IPS-18a (cell line): ENCODE measurements around the gene NTM.

Experiments used
- H3K27ac ChIP-seq: one replicate; pipeline ENCODE4 v1.5.1; 2013; ENCODE audit warnings: low read length
- H3K27me3 ChIP-seq: one replicate; pipeline ENCODE4 v1.6.1; 2013; ENCODE audit warnings: mild to moderate bottlenecking, low read length; ENCODE audit not compliant: control insufficient read depth, insufficient read depth
- H3K36me3 ChIP-seq: one replicate; pipeline ENCODE4 v1.6.1; 2013; ENCODE audit warnings: low read depth, low read length; ENCODE audit not compliant: control insufficient read depth
- H3K4me1 ChIP-seq: one replicate; pipeline ENCODE4 v1.6.1; 2013; ENCODE audit warnings: low read depth, low read length; ENCODE audit not compliant: control insufficient read depth
- H3K4me3 ChIP-seq: one replicate; pipeline ENCODE4 v1.5.1; 2013; ENCODE audit warnings: low read length
- H3K9ac ChIP-seq: one replicate; pipeline ENCODE4 v1.6.1; 2013; ENCODE audit warnings: mild to moderate bottlenecking, low read length, moderate library complexity
- H3K9me3 ChIP-seq: one replicate; pipeline ENCODE4 v1.6.1; 2013; ENCODE audit warnings: low read depth, low read length; ENCODE audit not compliant: control insufficient read depth

NTM gene

DNA sequence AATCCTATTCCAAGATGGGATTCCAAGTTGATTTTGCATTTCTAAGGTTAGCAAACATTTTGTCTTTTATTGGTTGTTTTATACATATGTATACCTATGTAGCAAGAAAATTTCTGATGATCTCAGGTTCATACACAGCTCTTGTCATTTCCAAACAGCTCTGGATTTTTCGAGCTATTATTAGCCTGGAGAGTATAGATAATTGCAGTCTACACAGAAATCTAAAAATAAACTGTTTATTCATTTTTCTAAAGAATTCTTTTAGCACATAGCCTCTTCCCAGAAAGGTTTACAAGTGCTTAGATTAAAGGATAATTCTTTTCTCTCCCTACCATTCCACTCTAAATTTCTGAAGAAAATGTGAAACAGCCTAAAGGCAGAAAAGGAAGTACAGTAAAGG, 705.0 kb downstream of the NTM start:
- Histone ChIP-seq H3K36me3 (no peaks in the 10 kb centered on the region), H3K4me1 (peaks cover 14% of the 10 kb centered on the region), H3K9me3 (no peaks in the 10 kb centered on the region), H3K27me3 (no peaks in the 10 kb centered on the region), H3K27ac (no peak overlapping the region), H3K4me3 (no peak overlapping the region), H3K9ac (no peak overlapping the region)

DNA sequence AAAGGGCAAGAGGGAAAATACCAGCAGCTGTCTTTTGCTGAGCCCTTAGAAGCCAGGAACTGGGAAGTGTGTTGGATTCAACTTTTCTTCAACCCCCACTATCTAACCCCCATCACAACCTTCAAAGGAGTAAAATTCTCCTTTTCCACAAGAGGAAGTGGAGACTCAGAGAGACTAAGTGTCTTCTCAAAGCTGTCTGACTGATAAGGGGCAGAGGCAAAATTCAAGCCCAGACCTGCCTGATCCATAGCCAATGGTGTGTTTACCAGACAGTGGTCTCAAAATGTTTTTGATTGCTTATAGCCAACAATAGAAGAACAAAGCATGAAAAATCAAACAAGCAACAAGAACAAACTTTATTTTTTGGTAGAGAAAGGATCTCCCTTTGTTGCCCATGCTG, 707.0 kb downstream of the NTM start:
- no peak overlapping the region for H3K4me3 ChIP-seq
- no peaks in the 10 kb centered on the region for H3K36me3 ChIP-seq
- H3K9ac ChIP-seq: no peak overlapping the region
- no peak overlapping the region for H3K27ac ChIP-seq
- peaks cover 3% of the 10 kb centered on the region for H3K4me1 ChIP-seq
- no peaks in the 10 kb centered on the region for H3K27me3 ChIP-seq
- no peaks in the 10 kb centered on the region for H3K9me3 ChIP-seq

DNA sequence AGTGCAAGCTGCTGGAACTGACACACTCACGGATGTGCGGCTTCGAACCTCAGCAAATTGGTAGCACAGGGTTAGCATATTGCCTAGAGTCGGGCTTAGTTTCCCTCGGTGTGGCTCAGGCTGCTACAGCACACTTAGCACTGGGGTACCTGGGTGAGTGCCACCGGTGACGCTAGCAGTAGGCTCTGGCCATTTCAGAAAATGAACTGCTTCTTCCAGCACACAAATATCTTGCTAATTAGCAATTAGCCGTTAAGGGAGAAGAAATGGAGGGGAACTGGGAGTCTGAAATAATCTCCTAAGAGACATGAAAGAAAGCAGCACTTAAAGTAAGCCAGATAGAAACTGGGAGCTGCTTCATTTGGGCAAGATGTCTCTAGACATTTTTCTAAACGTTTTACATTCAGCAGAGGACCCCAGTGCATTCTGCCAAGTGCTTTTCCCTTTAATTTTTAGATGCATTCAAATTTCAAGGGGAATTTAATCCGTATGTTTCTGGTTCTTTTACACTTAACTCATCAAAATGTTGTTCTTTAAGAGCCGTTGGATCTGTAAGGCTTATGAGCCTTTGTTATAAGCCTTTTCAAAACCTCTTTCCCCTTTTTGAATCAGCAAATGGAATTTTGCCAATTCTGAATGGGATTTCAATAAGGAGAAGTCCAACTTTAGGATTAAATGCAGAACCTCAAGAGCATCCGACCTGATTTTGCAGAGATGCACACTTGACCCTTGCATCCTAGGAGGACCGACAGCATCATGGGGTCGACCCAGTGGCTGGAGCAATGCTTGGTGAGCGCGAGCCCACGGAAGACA, 708.1 kb downstream of the NTM start:
- no peaks in the 10 kb centered on the region for H3K27me3 ChIP-seq

DNA sequence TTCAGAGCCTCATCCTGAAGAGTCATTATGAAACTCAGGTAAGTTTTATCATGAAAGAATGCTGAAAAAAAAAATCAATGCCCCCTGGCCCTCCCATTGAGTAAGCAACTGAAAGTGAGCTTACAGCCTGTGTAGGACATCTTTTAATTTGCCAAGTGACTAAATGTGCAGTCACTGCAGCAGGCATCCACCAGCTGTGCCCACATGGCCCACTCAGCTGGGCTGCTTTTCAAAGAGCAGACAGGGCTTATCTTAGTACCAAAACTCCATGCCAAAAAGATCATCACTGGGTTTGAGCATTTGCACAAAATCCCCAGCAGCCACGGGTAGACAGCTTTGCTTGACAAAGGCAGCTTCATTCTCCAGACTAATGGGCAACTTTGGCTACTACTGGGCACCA, 709.7 kb downstream of the NTM start:
- H3K9me3 ChIP-seq: peaks cover 6% of the 10 kb centered on the region

More for the DNA sequence above, 708.1 kb downstream of the NTM start:
- no peaks in the 10 kb centered on the region for H3K9me3 ChIP-seq
- H3K27ac ChIP-seq: no peak overlapping the region
- no peak overlapping the region for H3K9ac ChIP-seq
- H3K4me1 ChIP-seq: no peaks in the 10 kb centered on the region
- H3K36me3 ChIP-seq: no peaks in the 10 kb centered on the region
- H3K4me3 ChIP-seq: no peak overlapping the region

DNA sequence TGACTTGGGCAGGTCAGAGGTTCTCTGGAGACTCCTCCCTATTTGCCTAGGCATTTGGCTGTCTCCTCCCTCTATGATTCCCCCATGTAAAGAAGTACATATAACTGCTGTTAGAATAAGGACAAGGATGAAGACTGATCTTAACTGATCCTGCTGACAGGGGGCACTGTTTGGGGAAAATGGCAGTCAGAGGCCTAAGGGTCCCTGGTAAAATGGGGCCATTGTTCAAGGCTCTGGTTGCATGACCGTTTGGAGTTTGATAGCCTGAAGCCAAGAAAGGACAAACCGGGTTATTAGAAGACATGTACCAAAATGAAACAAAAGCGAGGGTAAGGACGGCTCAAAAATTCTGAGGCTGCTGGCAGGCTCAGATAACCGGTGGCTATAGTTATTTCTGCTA, 712.2 kb downstream of the NTM start:
- H3K27ac ChIP-seq: no peak overlapping the region
- H3K36me3 ChIP-seq: no peaks in the 10 kb centered on the region
- no peaks in the 10 kb centered on the region for H3K27me3 ChIP-seq
- H3K4me3 ChIP-seq: no peak overlapping the region
- H3K4me1 ChIP-seq: no peaks in the 10 kb centered on the region
- peaks cover 25% of the 10 kb centered on the region for H3K9me3 ChIP-seq
- H3K9ac ChIP-seq: no peak overlapping the region

More for the DNA sequence above, 709.7 kb downstream of the NTM start:
- H3K36me3 ChIP-seq: no peaks in the 10 kb centered on the region
- no peaks in the 10 kb centered on the region for H3K27me3 ChIP-seq
- H3K9ac ChIP-seq: no peak overlapping the region
- no peak overlapping the region for H3K4me3 ChIP-seq
- no peaks in the 10 kb centered on the region for H3K4me1 ChIP-seq
- H3K27ac ChIP-seq: no peak overlapping the region

DNA sequence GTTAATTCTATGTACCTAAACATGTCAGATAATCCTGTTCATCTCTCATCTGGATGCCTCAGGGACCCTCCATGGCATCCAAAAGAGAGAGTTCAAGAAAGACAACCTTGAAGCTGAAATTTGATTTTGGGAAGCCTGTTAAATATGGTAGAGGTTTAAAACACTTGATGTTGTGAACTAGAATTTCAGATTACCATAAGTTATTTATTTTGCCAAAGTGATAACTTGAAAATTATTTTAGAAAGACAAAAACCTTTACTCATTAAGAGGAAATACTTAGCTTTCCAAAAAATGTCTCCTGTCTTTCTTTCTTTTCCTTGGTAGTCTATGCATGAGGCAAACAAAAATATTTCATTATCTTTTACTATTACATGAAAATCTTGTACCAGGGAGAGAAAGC, 714.0 kb downstream of the NTM start:
- Histone ChIP-seq H3K27me3 (no peaks in the 10 kb centered on the region), H3K9me3 (peaks cover 28% of the 10 kb centered on the region), H3K4me3 (no peak overlapping the region), H3K4me1 (no peaks in the 10 kb centered on the region), H3K9ac (no peak overlapping the region), H3K36me3 (no peaks in the 10 kb centered on the region), H3K27ac (no peak overlapping the region)

DNA sequence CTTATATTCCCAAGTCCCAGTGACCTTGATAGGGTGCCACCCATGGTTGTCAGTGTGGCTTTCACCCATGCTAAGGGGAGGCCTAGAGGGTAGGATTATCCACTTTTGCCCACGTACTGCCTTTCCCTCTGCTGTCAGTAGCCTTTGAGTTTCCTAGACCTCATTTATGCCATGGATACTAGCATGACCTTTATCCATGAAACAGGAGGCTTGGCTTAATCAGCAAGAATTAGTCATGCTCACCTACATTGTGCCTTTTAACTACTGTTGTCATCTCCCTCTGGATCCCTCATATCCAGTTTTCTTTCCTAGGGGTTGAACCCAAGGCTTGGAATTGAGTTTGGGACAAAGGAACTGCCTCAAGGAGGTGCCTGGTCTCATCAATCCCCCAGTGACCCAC, 716.7 kb downstream of the NTM start:
- Histone ChIP-seq H3K4me1 (no peaks in the 10 kb centered on the region), H3K36me3 (no peaks in the 10 kb centered on the region), H3K9me3 (peaks cover 28% of the 10 kb centered on the region), H3K27me3 (no peaks in the 10 kb centered on the region), H3K4me3 (no peak overlapping the region), H3K9ac (no peak overlapping the region), H3K27ac (no peak overlapping the region)

DNA sequence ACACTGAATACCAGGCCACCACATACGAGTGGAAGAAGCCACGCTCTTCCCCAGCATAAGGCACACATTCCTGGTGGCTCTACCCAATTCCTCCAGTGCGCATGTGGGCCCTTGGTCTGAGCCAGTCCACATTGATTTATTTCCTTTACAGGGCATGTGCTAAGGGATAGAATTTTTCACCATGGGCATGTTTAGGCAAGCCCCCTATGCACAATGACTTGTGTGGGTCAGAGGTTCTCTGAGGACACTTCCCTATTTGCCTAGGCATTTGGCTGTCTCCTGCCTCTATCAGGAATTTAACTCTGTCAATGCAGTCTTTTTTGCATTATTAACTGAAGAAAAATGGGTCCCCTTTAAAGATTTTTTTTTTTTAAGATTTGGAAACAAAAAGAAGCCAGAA, 718.1 kb downstream of the NTM start:
- Histone ChIP-seq H3K9ac (no peak overlapping the region), H3K27ac (no peak overlapping the region), H3K4me1 (no peaks in the 10 kb centered on the region), H3K4me3 (no peak overlapping the region), H3K9me3 (peaks cover 28% of the 10 kb centered on the region), H3K27me3 (no peaks in the 10 kb centered on the region), H3K36me3 (no peaks in the 10 kb centered on the region)

DNA sequence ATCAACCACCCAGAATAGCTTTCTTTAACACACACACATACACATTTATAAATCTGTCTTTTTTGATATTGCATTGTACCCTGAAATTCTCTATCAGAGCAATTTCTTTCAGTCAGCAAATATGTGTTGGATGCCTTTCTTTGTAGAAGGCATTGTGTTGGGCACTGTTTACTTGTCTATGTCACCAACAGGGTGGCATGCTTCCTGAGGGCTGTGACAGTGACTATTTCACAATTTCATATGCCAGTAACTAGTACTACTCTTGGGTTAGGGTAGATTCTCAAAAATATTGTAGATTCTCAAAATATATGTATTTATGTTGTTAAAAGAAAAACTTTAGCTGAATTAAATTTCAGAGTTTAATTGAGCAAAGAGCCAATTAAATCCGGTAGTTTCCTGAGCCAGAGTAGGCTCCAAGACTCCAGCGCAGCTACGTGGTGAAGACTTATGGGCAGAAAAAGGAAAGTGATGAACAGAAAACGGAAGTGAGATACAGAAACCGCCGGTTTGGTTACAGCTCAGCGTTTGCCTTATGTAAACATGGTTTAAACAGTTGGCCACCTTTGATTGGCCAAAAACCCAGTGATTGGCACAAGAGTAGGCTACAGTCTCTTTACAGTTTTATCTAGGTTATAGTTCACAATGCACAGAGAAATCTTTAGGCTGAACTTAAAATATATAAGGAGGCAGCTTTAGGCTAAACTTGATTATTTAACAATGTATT, 723.3 kb downstream of the NTM start:
- H3K9me3 ChIP-seq: no peaks in the 10 kb centered on the region
- H3K27ac ChIP-seq: no peak overlapping the region

DNA sequence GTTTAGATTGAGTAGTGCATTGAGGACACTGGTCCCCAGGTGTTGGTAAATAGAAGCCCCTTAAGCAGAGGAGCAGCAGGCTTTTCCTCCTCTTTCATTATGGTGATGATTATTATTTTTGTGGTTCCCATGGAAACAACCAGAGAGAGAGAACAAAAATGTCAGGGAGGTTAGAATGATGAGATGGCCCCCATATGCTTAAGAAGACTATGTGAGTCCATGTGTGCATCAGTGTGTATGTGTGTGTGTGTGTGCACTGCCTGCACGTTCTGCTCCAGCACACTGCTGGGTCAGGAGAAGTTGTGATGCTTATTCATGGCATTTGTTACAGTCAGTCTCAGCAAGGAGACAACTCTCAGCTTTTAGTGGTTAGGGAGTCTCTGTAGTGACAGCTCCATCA, 724.2 kb downstream of the NTM start:
- Histone ChIP-seq H3K27ac (no peak overlapping the region), H3K36me3 (no peaks in the 10 kb centered on the region), H3K27me3 (no peaks in the 10 kb centered on the region), H3K4me1 (no peaks in the 10 kb centered on the region), H3K4me3 (no peak overlapping the region), H3K9ac (no peak overlapping the region), H3K9me3 (no peaks in the 10 kb centered on the region)

More for the DNA sequence above, 723.3 kb downstream of the NTM start:
- no peaks in the 10 kb centered on the region for H3K27me3 ChIP-seq
- H3K4me1 ChIP-seq: no peaks in the 10 kb centered on the region
- no peak overlapping the region for H3K4me3 ChIP-seq
- no peaks in the 10 kb centered on the region for H3K36me3 ChIP-seq
- H3K9ac ChIP-seq: no peak overlapping the region

DNA sequence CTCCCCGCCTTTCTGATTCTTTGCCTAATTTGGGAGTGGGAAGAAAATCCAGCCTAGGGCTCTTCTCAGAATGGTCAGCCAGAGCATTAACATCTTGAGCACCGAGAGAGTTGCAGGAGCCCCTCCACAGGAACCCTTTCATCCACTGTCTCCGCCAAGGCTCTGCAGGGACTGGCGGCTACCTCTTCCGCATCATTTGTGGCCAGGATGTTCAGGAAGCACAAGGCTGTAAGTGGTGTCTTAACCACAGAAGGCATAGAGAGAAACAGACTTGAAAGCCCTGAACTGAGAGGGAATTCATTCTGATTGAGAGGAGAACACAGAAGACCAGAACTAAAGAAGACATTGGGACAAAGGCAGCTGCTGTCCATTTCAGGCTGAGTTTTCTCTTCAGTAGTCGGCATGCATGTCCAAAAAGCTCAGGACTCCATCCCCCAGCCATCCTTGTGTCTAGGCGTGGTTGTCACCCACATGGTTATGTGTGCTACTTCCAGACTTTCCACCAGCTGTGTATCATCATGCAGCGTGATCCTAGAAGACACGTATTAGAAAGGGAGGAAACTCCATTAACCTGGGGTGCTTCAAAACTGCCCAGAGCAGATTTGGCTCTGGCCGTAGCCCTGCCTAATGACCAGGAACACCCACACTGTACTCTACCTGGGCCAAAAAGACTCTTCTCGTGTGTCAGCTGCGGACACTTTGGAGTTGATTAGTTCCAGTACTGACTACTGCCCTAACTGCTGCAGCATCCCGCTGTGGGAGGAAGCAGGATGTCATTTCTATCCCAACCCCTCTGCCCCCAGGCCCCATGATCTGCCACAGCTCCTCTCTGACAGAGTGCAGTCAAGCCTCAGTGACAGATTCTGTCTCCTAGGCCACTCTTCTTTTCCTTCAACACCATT, 725.1 kb downstream of the NTM start:
- Histone ChIP-seq H3K9ac (no peak overlapping the region), H3K27ac (no peak overlapping the region), H3K27me3 (no peaks in the 10 kb centered on the region), H3K9me3 (no peaks in the 10 kb centered on the region), H3K4me3 (no peak overlapping the region), H3K36me3 (no peaks in the 10 kb centered on the region), H3K4me1 (peaks cover 3% of the 10 kb centered on the region)
